ENCODE data around the gene ARTN. TPM values are rescaled to one million over a fixed set of nuclear protein-coding genes. Genes with fewer than 3 reads are reported as not detected.
A peak's percentile ranks its signal among the peaks of the same experiment; 100 is the strongest.

Gene ARTN
- total RNA-seq, 5 donors from 2014 or later (not counting 1 experiment from before 2014, with no cell fraction given), result 0.35 to 1.5 (median 0.51) TPM; not detected in 1

- H3K4me3 Mint-ChIP-seq, result no peak overlapping the region
- H3K27me3 Mint-ChIP-seq, result no peaks in the 10 kb centered on the region
- H3K9me3 Mint-ChIP-seq, result no peaks in the 10 kb centered on the region
- ChIA-PET POLR2A (no interaction called here), CTCF (no interaction called here)
- H3K4me3 ChIP-seq (ENCODE audit: control insufficient read depth in 1 of 2, extremely low read depth in 1 of 2, low read length in 1 of 2), result no peak overlapping the region
- H3K4me1 ChIP-seq (ENCODE audit: control insufficient read depth in 1 of 2, extremely low read depth in 1 of 2, insufficient read depth in 2 of 2, low read length in 2 of 2), result no peaks in the 10 kb centered on the region
- peaks cover 0 to 5% (median 0%) of the 10 kb centered on the region in 3 donors for H3K4me1 Mint-ChIP-seq
- H3K27ac ChIP-seq (ENCODE audit: low read length), result no peak overlapping the region
- ATAC-seq (replicated peaks in 1 of 4), result no peak
- no CpG with 5 or more reads among the region's 3 CpGs for WGBS (ENCODE audit: insufficient coverage)
- no peaks in the 10 kb centered on the region for H3K9me3 ChIP-seq
- peaks cover 15 to 20% of the 10 kb centered on the region in 2 donors for H3K36me3 ChIP-seq (ENCODE audit: control insufficient read depth in 2 of 2, extremely low read depth in 1 of 2, insufficient read depth in 1 of 2, low read length in 1 of 2)
- H3K36me3 Mint-ChIP-seq, result peaks cover 38% of the 10 kb centered on the region
- no peaks in the 10 kb centered on the region for H3K27me3 ChIP-seq (replicated peaks in 1 of 2; ENCODE audit: control insufficient read depth in 2 of 2, extremely low read depth in 1 of 2, insufficient read depth in 2 of 2, low read length in 1 of 2)
- no peak overlapping the region for H3K27ac Mint-ChIP-seq
- no peak for DNase-seq
These were observed 33.2 kb upstream of the ARTN start for GRCh38 chr1:43900386-43900785.

GRCh38 chr1:43901196-43901961, 32.2 kb upstream of the ARTN start:
- peaks cover 0 to 7% (median 0%) of the 10 kb centered on the region in 3 donors for H3K4me1 Mint-ChIP-seq
- no peak overlapping the region for H3K27ac ChIP-seq (ENCODE audit: low read length)
- peaks cover 13 to 19% of the 10 kb centered on the region in 2 donors for H3K36me3 ChIP-seq (ENCODE audit: control insufficient read depth in 2 of 2, extremely low read depth in 1 of 2, insufficient read depth in 1 of 2, low read length in 1 of 2)
- no peaks in the 10 kb centered on the region for H3K9me3 ChIP-seq
- ChIA-PET POLR2A (no interaction called here), CTCF (interaction anchor here in 1 of 2 donors (0.6 kb wide), 2 partner anchors 10 to 265 kb away, joined by 4 to 7 read pairs; no protein-coding TSS in a partner anchor)
- WGBS (ENCODE audit: insufficient coverage), result 82% methylated on average over 7 of the region's 7 CpGs
- H3K36me3 Mint-ChIP-seq, result peaks cover 29% of the 10 kb centered on the region
- no peaks in the 10 kb centered on the region for H3K27me3 ChIP-seq (replicated peaks in 1 of 2; ENCODE audit: control insufficient read depth in 2 of 2, extremely low read depth in 1 of 2, insufficient read depth in 2 of 2, low read length in 1 of 2)
- H3K4me1 ChIP-seq (ENCODE audit: control insufficient read depth in 1 of 2, extremely low read depth in 1 of 2, insufficient read depth in 2 of 2, low read length in 2 of 2), result no peaks in the 10 kb centered on the region
- H3K9me3 Mint-ChIP-seq, result no peaks in the 10 kb centered on the region
- H3K4me3 ChIP-seq (ENCODE audit: control insufficient read depth in 1 of 2, extremely low read depth in 1 of 2, low read length in 1 of 2), result no peak overlapping the region
- ATAC-seq (replicated peaks in 1 of 4) (no peak), DNase-seq (no peak)
- H3K27ac Mint-ChIP-seq, result no peak overlapping the region
- no peaks in the 10 kb centered on the region for H3K27me3 Mint-ChIP-seq
- no peak overlapping the region for H3K4me3 Mint-ChIP-seq

GRCh38 chr1:43902058-43902831, 31.4 kb upstream of the ARTN start:
- Histone ChIP-seq H3K36me3 (ENCODE audit: control insufficient read depth in 2 of 2, extremely low read depth in 1 of 2, insufficient read depth in 1 of 2, low read length in 1 of 2) (peaks cover 13 to 21% of the 10 kb centered on the region in 2 donors), H3K4me1 (ENCODE audit: control insufficient read depth in 1 of 2, extremely low read depth in 1 of 2, insufficient read depth in 2 of 2, low read length in 2 of 2) (no peaks in the 10 kb centered on the region), H3K27ac (ENCODE audit: low read length) (no peak overlapping the region), H3K9me3 (no peaks in the 10 kb centered on the region), H3K4me3 (ENCODE audit: control insufficient read depth in 1 of 2, extremely low read depth in 1 of 2, low read length in 1 of 2) (no peak overlapping the region), H3K27me3 (replicated peaks in 1 of 2; ENCODE audit: control insufficient read depth in 2 of 2, extremely low read depth in 1 of 2, insufficient read depth in 2 of 2, low read length in 1 of 2) (no peaks in the 10 kb centered on the region)
- Mint-ChIP-seq H3K36me3 (peaks cover 29% of the 10 kb centered on the region), H3K27ac (peak overlapping the region in 1 of 2 donors; percentile 39), H3K4me1 (peaks cover 0 to 12% (median 3%) of the 10 kb centered on the region in 3 donors), H3K27me3 (no peaks in the 10 kb centered on the region), H3K9me3 (no peaks in the 10 kb centered on the region), H3K4me3 (peak overlapping the region in 2 of 3 donors; percentile 3 to 43)
- peak in 1 of 4 experiments; percentile 9 for ATAC-seq (replicated peaks in 1 of 4)
- 63% methylated on average over 2 of the region's 4 CpGs for WGBS (ENCODE audit: insufficient coverage)
- ChIA-PET CTCF (interaction anchor here in 1 of 2 donors (0.7 kb wide), 1 partner anchor 29 kb away, joined by 3 read pairs; no protein-coding TSS in a partner anchor), POLR2A (no interaction called here)
- no peak for DNase-seq

GRCh38 chr1:43904660-43905551, 28.7 kb upstream of the ARTN start:
- H3K27ac Mint-ChIP-seq, result no peak overlapping the region
- POLR2A ChIA-PET, result no interaction called here

GRCh38 chr1:43908226-43908625, 25.4 kb upstream of the ARTN start:
- peak in 1 of 35 experiments; percentile 0 for DNase-seq
- POLR2A ChIA-PET, result no interaction called here

More at GRCh38 chr1:43904660-43905551, 28.7 kb upstream of the ARTN start:
- Histone ChIP-seq H3K27me3 (replicated peaks in 1 of 2; ENCODE audit: control insufficient read depth in 2 of 2, extremely low read depth in 1 of 2, insufficient read depth in 2 of 2, low read length in 1 of 2) (no peaks in the 10 kb centered on the region), H3K4me3 (ENCODE audit: control insufficient read depth in 1 of 2, extremely low read depth in 1 of 2, low read length in 1 of 2) (no peak overlapping the region), H3K4me1 (ENCODE audit: control insufficient read depth in 1 of 2, extremely low read depth in 1 of 2, insufficient read depth in 2 of 2, low read length in 2 of 2) (no peaks in the 10 kb centered on the region), H3K9me3 (no peaks in the 10 kb centered on the region), H3K27ac (ENCODE audit: low read length) (no peak overlapping the region), H3K36me3 (ENCODE audit: control insufficient read depth in 2 of 2, extremely low read depth in 1 of 2, insufficient read depth in 1 of 2, low read length in 1 of 2) (peaks cover 0 to 10% of the 10 kb centered on the region in 2 donors)
- no peak overlapping the region for H3K4me3 Mint-ChIP-seq
- H3K27me3 Mint-ChIP-seq, result no peaks in the 10 kb centered on the region
- DNase-seq (no peak), ATAC-seq (replicated peaks in 1 of 4) (no peak)
- H3K4me1 Mint-ChIP-seq, result peaks cover 0 to 12% (median 3%) of the 10 kb centered on the region in 3 donors
- 86% methylated on average over 4 of the region's 7 CpGs for WGBS (ENCODE audit: insufficient coverage)
- H3K36me3 Mint-ChIP-seq, result peaks cover 27% of the 10 kb centered on the region
- CTCF ChIA-PET, result no interaction called here
- no peaks in the 10 kb centered on the region for H3K9me3 Mint-ChIP-seq

GRCh38 chr1:43908858-43909257, 24.7 kb upstream of the ARTN start:
- no peaks in the 10 kb centered on the region for H3K9me3 ChIP-seq
- H3K27ac Mint-ChIP-seq, result no peak overlapping the region
- CTCF ChIA-PET, result no interaction called here
- H3K27me3 Mint-ChIP-seq, result no peaks in the 10 kb centered on the region
- WGBS (ENCODE audit: insufficient coverage), result 90% methylated on average over 4 of the region's 5 CpGs
- H3K4me1 ChIP-seq (ENCODE audit: control insufficient read depth in 1 of 2, extremely low read depth in 1 of 2, insufficient read depth in 2 of 2, low read length in 2 of 2), result no peaks in the 10 kb centered on the region
- no peaks in the 10 kb centered on the region for H3K9me3 Mint-ChIP-seq
- H3K4me1 Mint-ChIP-seq, result peaks cover 0 to 12% (median 3%) of the 10 kb centered on the region in 3 donors
- peaks cover 25% of the 10 kb centered on the region for H3K36me3 Mint-ChIP-seq
- H3K4me3 Mint-ChIP-seq, result no peak overlapping the region
- peaks cover 0 to 3% of the 10 kb centered on the region in 2 donors for H3K36me3 ChIP-seq (ENCODE audit: control insufficient read depth in 2 of 2, extremely low read depth in 1 of 2, insufficient read depth in 1 of 2, low read length in 1 of 2)
- no peaks in the 10 kb centered on the region for H3K27me3 ChIP-seq (replicated peaks in 1 of 2; ENCODE audit: control insufficient read depth in 2 of 2, extremely low read depth in 1 of 2, insufficient read depth in 2 of 2, low read length in 1 of 2)
- ATAC-seq (replicated peaks in 1 of 4) (no peak), DNase-seq (peak in 1 of 35 experiments; percentile 5)
- H3K27ac ChIP-seq (ENCODE audit: low read length), result no peak overlapping the region
- H3K4me3 ChIP-seq (ENCODE audit: control insufficient read depth in 1 of 2, extremely low read depth in 1 of 2, low read length in 1 of 2), result no peak overlapping the region
- POLR2A ChIA-PET, result no interaction called here

More at GRCh38 chr1:43908226-43908625, 25.4 kb upstream of the ARTN start:
- Mint-ChIP-seq H3K4me1 (peaks cover 0 to 12% (median 3%) of the 10 kb centered on the region in 3 donors), H3K27ac (no peak overlapping the region), H3K9me3 (no peaks in the 10 kb centered on the region), H3K27me3 (no peaks in the 10 kb centered on the region), H3K36me3 (peaks cover 25% of the 10 kb centered on the region), H3K4me3 (no peak overlapping the region)
- Histone ChIP-seq H3K9me3 (no peaks in the 10 kb centered on the region), H3K27ac (ENCODE audit: low read length) (no peak overlapping the region), H3K4me1 (ENCODE audit: control insufficient read depth in 1 of 2, extremely low read depth in 1 of 2, insufficient read depth in 2 of 2, low read length in 2 of 2) (no peaks in the 10 kb centered on the region), H3K36me3 (ENCODE audit: control insufficient read depth in 2 of 2, extremely low read depth in 1 of 2, insufficient read depth in 1 of 2, low read length in 1 of 2) (peaks cover 0 to 3% of the 10 kb centered on the region in 2 donors), H3K4me3 (ENCODE audit: control insufficient read depth in 1 of 2, extremely low read depth in 1 of 2, low read length in 1 of 2) (no peak overlapping the region), H3K27me3 (replicated peaks in 1 of 2; ENCODE audit: control insufficient read depth in 2 of 2, extremely low read depth in 1 of 2, insufficient read depth in 2 of 2, low read length in 1 of 2) (no peaks in the 10 kb centered on the region)
- CTCF ChIA-PET, result interaction anchor here in 1 of 2 donors (0.6 kb wide), 1 partner anchor 145 kb away, joined by 3 read pairs; no protein-coding TSS in a partner anchor
- no peak for ATAC-seq (replicated peaks in 1 of 4)
- WGBS (ENCODE audit: insufficient coverage), result no CpG with 5 or more reads among the region's 2 CpGs

All from T-cell (primary cell).